Keratinocyte (primary cell): ENCODE results near the gene STRIP1. TPM values are rescaled to one million over a fixed set of nuclear protein-coding genes. Genes with fewer than 3 reads are reported as not detected.

Experiments
- DNase-seq: peaks from one replicate; pipeline ENCODE4 v3.0.0-alpha.2; 2011; ENCODE audit warnings: low read depth, missing footprints, low spot score
- FAIRE-seq: peaks from 2 replicates; lab custom pipeline; 2011; peaks lifted over from hg19 to GRCh38; lab: Jason Lieb, UNC
- H2AFZ ChIP-seq: 2 replicates; pipeline ENCODE4 v1.6.0; 2012; ENCODE audit warnings: low read length, control low read depth, inconsistent platforms; ENCODE audit not compliant: control insufficient read depth
- H3K27ac ChIP-seq: 2 replicates; pipeline ENCODE4 v1.5.1; 2011; ENCODE audit warnings: low read length; ENCODE audit not compliant: control insufficient read depth, insufficient read depth
- H3K27me3 ChIP-seq: 3 replicates; pipeline ENCODE4 v1.6.0; 2011; ENCODE audit warnings: low read length; ENCODE audit not compliant: control insufficient read depth, insufficient read depth; ENCODE audit errors: extremely low read depth
- H3K36me3 ChIP-seq, 2 experiments: 2 replicates in 1 of 2; 3 replicates in 1 of 2; pipeline ENCODE4 v1.5.1; 2011; ENCODE audit warnings: low read length in 2 of 2, mild to moderate bottlenecking in 1 of 2; ENCODE audit not compliant: control insufficient read depth in 2 of 2, insufficient read depth in 2 of 2; ENCODE audit errors: extremely low read depth in 1 of 2
- H3K4me1 ChIP-seq: 3 replicates; pipeline ENCODE4 v1.5.1; 2011; ENCODE audit warnings: low read length; ENCODE audit not compliant: control insufficient read depth, insufficient read depth; ENCODE audit errors: extremely low read depth
- H3K4me2 ChIP-seq: 3 replicates; pipeline ENCODE4 v1.6.0; 2011; ENCODE audit warnings: low read depth, low read length; ENCODE audit not compliant: control insufficient read depth, insufficient read depth; ENCODE audit errors: extremely low read depth
- H3K4me3 ChIP-seq, 3 experiments: fragments of 200-600 bp in 1 of 3; sonication (generic) in 1 of 3; 2 replicates in 2 of 3; 3 replicates in 1 of 3; pipeline ENCODE4 v1.5.1; 2011 to 2016; ENCODE audit warnings: low read length in 3 of 3, mild to moderate bottlenecking in 3 of 3, control low read depth in 2 of 3, inconsistent platforms in 1 of 3, low read depth in 1 of 3, mixed read lengths in 1 of 3, mixed run types in 1 of 3, moderate library complexity in 1 of 3; ENCODE audit not compliant: control insufficient read depth in 2 of 3, insufficient read depth in 2 of 3; ENCODE audit errors: extremely low read depth in 1 of 3
- H3K79me2 ChIP-seq: 2 replicates; pipeline ENCODE4 v1.6.0; 2012; ENCODE audit warnings: low read length; ENCODE audit not compliant: control insufficient read depth, insufficient read depth
- H3K9ac ChIP-seq: 3 replicates; pipeline ENCODE4 v1.6.0; 2011; ENCODE audit warnings: low read length; ENCODE audit not compliant: control insufficient read depth, insufficient read depth; ENCODE audit errors: extremely low read depth
- H3K9me1 ChIP-seq: 3 replicates; pipeline ENCODE4 v1.6.0; 2011; ENCODE audit warnings: low read length; ENCODE audit not compliant: control insufficient read depth, insufficient read depth; ENCODE audit errors: extremely low read depth
- H3K9me3 ChIP-seq: 2 replicates; pipeline ENCODE4 v1.5.1; 2012; ENCODE audit warnings: low read depth, low read length; ENCODE audit not compliant: control insufficient read depth
- H4K20me1 ChIP-seq: 3 replicates; pipeline ENCODE4 v1.6.0; 2011; ENCODE audit warnings: low read length; ENCODE audit not compliant: control insufficient read depth, insufficient read depth; ENCODE audit errors: extremely low read depth
- CTCF ChIP-seq, 3 experiments: IDR thresholded peaks in 1 of 3; conservative IDR thresholded peaks in 1 of 3; optimal IDR thresholded peaks in 1 of 3; 2 replicates in 2 of 3; 3 replicates in 1 of 3; pipeline versions ENCODE3 to v1.5.1; 2011; ENCODE audit warnings: low read length in 3 of 3, mild to moderate bottlenecking in 3 of 3, moderate library complexity in 2 of 3, control low read depth in 1 of 3, inconsistent platforms in 1 of 3; ENCODE audit not compliant: insufficient read depth in 2 of 3; ENCODE audit errors: extremely low read depth in 1 of 3
- EZH2 ChIP-seq: IDR thresholded peaks from one replicate; pipeline ENCODE4 v1.6.1; 2012; ENCODE audit warnings: inconsistent platforms, mild to moderate bottlenecking, low read length, moderate library complexity
- dilution Hi-C: fragments of 300-500 bp; cut with MboI; formaldehyde crosslinking; loops from one replicate; pipeline ENCODE4 v1.7.0; 2020; ENCODE audit warnings: low sequenced_read_pairs; ENCODE audit not compliant: extremely low pct_ligation_motif_present
- polyA plus RNA-seq, 5 experiments: library from polyadenylated mRNA; depleted of rRNA in 3 of 5; stranded (reverse) in 3 of 5; stranded (forward) in 1 of 5; unstranded in 1 of 5; fragments of >200 nt; gene quantifications; 1 replicate in 1 of 5; 2 replicates in 3 of 5; 3 replicates in 1 of 5; pipeline versions ENCODE4 v1.2.1 to v1.2.3, GENCODE V29; 2011 to 2012; ENCODE audit warnings: missing spikeins in 2 of 5, low read depth in 1 of 5, low replicate concordance in 1 of 5

Gene STRIP1
- polyA plus RNA-seq, 1 donor (not counting 4 experiments of a cell fraction or from before 2014, with no cell fraction given) = 24.6 TPM

GRCh38 chr1:109997867-109998229 is 36.6 kb upstream of the STRIP1 start:
- Histone ChIP-seq H3K79me2 (peaks cover 41% of the 10 kb centered on the region), H3K27ac (no peak overlapping the region), H3K9ac (no peak overlapping the region), H3K4me2 (no peak overlapping the region), H3K4me1 (peaks cover 7% of the 10 kb centered on the region), H2AFZ (no peak overlapping the region), H3K4me3 (no peak overlapping the region), H3K27me3 (no peaks in the 10 kb centered on the region), H3K36me3 (peaks cover 0 to 3% of the 10 kb centered on the region in 2 experiments), H3K9me1 (peaks cover 3% of the 10 kb centered on the region), H3K9me3 (no peaks in the 10 kb centered on the region), H4K20me1 (no peaks in the 10 kb centered on the region)
- DNase-seq (no peak), FAIRE-seq (no peak)
- no peak for TF ChIP-seq EZH2
- TF ChIP-seq CTCF (optimal IDR thresholded peaks at IDR 0.05 in 1 of 3, IDR thresholded peaks at IDR 0.05 in 1 of 3, conservative IDR thresholded peaks at IDR 0.05 in 1 of 3; ENCODE audit: extremely low read depth in 1 of 3, insufficient read depth in 2 of 3, low read length in 3 of 3) = no peak
- dilution Hi-C loops = no loop called here

- FAIRE-seq = no peak
- DNase-seq = no peak
- H4K20me1 ChIP-seq = no peaks in the 10 kb centered on the region
- H3K36me3 ChIP-seq = peaks cover 0 to 3% of the 10 kb centered on the region in 2 experiments
- peaks cover 35% of the 10 kb centered on the region for H3K79me2 ChIP-seq
- dilution Hi-C loops = no loop called here
- peaks cover 24% of the 10 kb centered on the region for H3K4me1 ChIP-seq
- peak overlapping the region; percentile 79 for H3K27ac ChIP-seq
- TF ChIP-seq EZH2 = no peak
- no peak for TF ChIP-seq CTCF (optimal IDR thresholded peaks at IDR 0.05 in 1 of 3, IDR thresholded peaks at IDR 0.05 in 1 of 3, conservative IDR thresholded peaks at IDR 0.05 in 1 of 3; ENCODE audit: extremely low read depth in 1 of 3, insufficient read depth in 2 of 3, low read length in 3 of 3)
- H3K9ac ChIP-seq = no peak overlapping the region
- no peaks in the 10 kb centered on the region for H3K9me3 ChIP-seq
- H3K4me2 ChIP-seq = no peak overlapping the region
- H2AFZ ChIP-seq = no peak overlapping the region
- no peaks in the 10 kb centered on the region for H3K27me3 ChIP-seq
- H3K4me3 ChIP-seq = no peak overlapping the region
- no peaks in the 10 kb centered on the region for H3K9me1 ChIP-seq
These were observed 31.7 kb upstream of the STRIP1 start for GRCh38 chr1:110002695-110003094.
